Measurements from ENCODE around the gene FBXL22.
A peak's percentile ranks its signal among the peaks of the same experiment; 100 is the strongest.

The FBXL22 gene

GRCh38 chr15:63593705-63594671, 3.2 kb upstream of the FBXL22 start:
- no peak for DNase-seq (ENCODE audit: low read depth)

DNA sequence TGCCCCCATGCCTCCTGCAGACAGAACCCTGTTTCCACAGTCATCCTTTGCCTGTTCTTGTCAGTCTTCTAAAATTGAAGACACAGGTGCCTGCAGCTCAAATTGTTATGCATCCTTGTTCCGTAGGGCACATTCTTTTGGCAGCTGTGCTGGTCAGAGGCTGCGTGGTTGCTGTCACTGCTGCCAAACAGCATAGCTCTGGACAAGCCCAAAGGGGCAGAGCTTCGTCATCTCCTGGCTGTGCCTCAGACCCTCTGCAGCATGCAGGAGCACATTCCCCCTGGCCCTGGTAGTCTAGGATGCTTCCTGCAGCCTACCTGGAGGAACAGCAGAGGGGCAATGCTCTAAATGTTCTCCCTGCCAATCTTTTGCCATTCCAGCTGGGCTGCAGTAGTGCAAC, 2.1 kb upstream of the FBXL22 start:
- no peak for DNase-seq (ENCODE audit: low read depth)

DNA sequence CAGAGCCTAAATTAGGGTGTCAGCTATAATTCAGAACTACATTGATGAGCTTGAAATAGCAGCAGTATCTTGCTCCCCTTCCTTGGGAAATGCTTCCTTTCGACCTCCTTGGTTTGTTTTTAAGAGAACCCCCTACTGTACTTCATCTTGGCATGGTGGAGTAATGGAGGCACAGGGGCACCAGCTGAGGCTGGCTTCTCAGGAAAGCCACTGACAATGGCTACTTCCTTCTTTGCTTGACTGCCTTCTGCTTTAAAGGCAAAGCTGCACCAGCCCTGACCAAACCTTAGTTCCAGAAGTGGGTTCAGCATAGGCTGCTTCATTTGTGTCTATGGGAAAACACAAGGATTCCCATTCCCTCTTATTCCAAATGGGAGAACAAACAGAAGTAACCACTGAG, 1.5 kb upstream of the FBXL22 start:
- DNase-seq (ENCODE audit: low read depth), result no peak

DNA sequence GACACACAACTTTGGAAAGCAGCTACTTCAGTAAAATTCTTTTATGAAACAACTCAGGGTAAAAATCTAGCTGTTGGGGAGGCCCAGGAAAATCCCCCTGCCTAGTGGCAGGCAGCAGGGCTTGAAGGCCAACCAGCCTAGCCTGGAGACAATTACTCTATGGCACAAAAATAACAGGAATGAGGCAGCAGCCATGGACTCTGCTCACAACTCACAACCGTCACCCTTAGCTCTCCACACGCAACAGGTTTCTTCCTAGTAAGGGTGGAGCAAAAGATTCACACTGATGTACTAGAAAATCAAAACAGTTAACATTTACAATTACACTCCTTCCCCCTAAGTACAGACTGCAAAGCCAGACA, 530 bp upstream of the FBXL22 start:
- DNase-seq (ENCODE audit: low read depth), result peak; percentile 26

- no peak for DNase-seq (ENCODE audit: low read depth)
These were observed 634 bp downstream of the FBXL22 start for GRCh38 chr15:63597821-63598220.

- no peak for DNase-seq (ENCODE audit: low read depth)
These were observed 1.6 kb downstream of the FBXL22 start for GRCh38 chr15:63598473-63599400.

DNA sequence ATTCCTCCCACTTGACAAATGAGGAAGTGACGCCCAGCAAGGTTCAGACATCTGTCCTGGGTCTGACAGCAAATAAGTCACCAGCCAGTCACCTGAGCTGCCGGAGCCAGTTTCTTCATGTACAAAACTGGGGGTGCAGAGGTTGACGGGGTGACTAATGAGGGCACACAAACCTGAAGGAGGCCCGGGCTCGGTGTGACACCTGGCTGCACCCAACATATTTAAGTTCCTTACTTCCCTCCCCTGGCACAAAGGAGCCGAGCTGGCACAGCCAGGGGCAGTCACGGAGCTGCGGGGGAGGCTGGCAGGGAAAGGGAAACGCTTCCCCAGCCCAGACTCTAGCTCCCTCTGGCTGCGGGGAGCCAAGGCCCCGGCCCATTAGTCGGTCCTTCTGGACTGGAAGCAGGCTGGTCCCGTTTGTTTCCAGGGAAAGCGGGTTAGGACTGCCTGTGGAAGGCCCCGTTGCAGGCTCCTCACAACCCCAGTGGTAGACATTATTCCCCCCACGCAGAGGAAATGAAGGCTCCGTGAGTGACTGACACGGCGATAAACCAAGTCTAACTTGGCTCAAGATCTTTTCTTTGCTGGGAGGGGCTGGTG, 2.3 kb downstream of the FBXL22 start:
- DNase-seq (ENCODE audit: low read depth), result no peak

- DNase-seq (ENCODE audit: low read depth), result no peak
These were observed 2.9 kb downstream of the FBXL22 start for GRCh38 chr15:63600001-63600615.

- DNase-seq (ENCODE audit: low read depth), result peak; percentile 57
These were observed 3.4 kb downstream of the FBXL22 start for GRCh38 chr15:63600616-63601025.

DNA sequence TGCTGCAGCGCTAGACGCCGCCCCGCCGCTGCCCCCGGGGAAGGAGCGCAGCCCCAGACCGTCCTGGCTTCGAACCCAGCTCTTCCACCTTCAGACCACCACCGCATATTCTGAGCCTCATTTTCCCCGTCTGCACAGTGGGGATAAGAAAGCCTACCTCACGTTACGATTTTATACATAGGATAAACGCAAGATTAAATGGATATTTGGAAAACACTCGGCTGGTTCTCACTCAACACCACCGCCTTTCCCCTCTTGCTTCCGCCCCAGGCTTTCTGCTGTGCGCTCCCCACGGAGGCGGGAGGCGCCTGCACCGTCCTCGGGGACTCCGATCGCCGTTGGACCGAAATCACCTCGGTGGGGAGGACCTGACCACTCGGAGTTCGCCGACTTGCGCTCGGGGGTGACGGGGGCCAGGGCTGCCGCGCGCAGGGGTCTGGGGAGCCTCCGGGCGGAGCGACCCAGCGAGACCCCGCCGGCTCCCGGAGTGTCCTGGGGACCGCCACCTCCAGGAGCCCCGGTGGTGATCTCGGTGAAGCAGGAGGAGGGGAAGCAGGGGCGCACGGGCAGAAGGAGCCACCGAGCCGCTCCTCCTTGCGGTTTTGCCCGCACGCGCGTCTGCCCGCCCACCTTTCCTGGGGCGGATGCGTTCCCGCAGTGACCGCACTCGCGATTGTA, 4.0 kb downstream of the FBXL22 start:
- no peak for DNase-seq (ENCODE audit: low read depth)

- DNase-seq (ENCODE audit: low read depth), result no peak
These were observed 4.6 kb downstream of the FBXL22 start for GRCh38 chr15:63601704-63602185.

DNA sequence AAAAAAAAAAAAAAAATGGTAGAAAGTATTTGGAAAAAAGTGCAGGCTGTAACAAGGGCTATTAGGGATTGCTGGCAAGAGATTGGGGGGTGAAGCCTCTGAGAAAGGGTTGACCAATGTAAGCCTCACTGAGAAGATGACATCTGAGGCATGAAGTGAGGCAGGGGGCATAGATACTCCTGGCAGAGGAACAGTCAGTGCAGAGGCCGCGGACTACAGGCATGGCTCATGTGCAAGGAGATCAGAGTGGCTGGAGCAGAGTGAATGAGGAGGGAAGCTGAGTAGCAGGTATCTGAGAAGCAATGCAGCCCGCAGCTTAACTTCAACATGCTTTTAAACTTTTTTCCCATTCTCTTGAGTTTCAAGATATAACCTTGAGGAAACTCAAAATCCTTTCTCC, 5.4 kb downstream of the FBXL22 start:
- DNase-seq (ENCODE audit: low read depth), result no peak

- DNase-seq (ENCODE audit: low read depth), result no peak
These were observed 6.3 kb downstream of the FBXL22 start for GRCh38 chr15:63603516-63603915.

- DNase-seq (ENCODE audit: low read depth), result no peak
These were observed 7.1 kb downstream of the FBXL22 start for GRCh38 chr15:63604281-63604680.

DNA sequence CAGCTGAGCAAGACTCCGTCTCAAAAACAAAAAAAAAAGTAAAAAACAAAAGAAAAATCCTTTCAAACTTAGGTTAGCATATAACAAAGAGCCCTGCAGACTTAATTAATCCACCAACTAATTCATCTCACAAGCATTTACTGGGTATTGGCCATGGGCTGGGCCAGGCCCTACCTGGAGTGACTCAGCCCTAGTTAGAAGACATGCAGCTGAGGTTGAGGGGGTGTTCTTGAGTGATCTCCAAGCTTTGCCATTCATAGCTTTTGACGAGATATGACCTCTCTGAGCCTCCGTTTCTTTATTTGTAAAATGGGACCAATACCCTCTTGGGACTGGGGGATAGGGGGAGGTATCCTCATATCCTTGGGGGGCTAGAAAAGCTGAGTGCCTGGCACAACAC, 7.8 kb downstream of the FBXL22 start:
- no peak for DNase-seq (ENCODE audit: low read depth)

- no peak for DNase-seq (ENCODE audit: low read depth)
These were observed 8.6 kb downstream of the FBXL22 start for GRCh38 chr15:63605816-63606215.

DNA sequence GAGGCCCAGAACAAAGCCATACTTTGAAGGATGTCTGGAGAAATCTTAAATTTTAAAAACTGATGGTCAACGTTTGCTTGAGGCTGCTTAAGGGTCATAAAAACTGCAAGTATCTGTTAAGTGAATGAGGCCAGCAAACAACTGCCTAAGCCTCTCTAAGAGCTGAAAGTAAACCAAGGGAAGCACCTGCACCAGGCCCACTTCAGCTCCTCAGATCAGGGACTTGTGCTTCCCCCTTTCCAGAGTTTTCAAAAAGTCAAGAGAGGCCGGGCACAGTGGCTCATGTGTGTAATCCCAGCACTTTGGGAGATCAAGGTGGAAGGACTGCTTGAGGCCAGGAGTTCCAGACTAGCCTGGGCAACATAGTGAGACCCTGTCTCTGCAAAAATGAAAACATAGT, 9.1 kb downstream of the FBXL22 start:
- no peak for DNase-seq (ENCODE audit: low read depth)

- no peak for DNase-seq (ENCODE audit: low read depth)
These were observed 11.8 kb downstream of the FBXL22 start for GRCh38 chr15:63608989-63609388.

DNA sequence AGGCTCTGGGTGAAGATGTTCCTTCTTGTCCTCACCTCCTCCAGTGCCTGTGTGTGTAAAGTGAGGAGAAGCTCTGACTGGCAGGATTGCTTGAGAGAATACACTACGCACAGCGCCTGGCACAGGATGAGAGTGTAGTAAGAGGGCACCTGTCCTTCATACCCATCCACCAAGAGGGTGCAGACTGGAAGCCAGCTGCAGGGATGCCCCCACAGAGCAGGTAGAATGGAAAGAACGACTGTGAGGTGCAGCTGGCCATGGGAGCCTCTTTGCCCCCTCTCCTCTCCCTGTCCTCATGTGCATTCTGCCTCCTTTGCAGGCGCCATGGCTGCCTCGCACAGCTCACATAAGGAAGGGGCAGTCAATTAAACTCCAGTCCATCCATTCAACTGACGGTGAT, 12.3 kb downstream of the FBXL22 start:
- no peak for DNase-seq (ENCODE audit: low read depth)

DNA sequence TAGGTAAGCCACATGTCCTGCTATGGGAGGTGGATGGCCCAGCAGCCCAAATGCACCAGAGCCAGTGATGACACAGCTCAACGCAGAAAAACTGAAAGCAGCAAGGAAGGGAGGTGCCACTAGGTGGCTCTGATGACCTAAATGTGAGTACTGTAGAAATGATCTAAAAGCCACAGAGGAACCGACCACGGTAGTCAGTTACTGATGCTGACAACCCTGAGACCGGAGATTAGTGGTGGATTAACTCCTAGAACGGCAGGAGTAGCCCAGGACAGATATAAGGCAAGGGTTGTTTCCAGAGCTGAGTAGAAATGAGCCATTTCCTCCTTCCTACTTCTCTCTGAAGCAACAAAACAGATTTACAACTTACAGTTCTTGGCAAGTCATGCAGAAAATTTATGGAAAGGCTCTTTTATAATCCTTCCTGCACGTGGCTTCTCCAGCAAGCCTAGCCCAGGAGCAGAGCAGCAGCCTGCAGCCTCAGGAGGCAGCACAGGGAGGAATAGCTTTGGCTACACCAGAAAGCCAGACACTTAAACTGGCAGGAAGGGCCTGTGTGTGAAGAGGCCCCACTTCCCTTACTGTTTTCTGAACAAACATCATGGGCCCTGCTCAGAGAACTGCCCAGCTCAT, 13.1 kb downstream of the FBXL22 start:
- DNase-seq (ENCODE audit: low read depth), result peak; percentile 69

- DNase-seq (ENCODE audit: low read depth), result no peak
These were observed 14.0 kb downstream of the FBXL22 start for GRCh38 chr15:63611177-63611576.

Data from GM04503 (cell line).